GM21717 (cell line): ENCODE results near the gene CHIC2.

ENCODE experiments used
- ATAC-seq: cut with Tn5 transposase; IDR thresholded peaks from one replicate; pipeline ENCODE4 v1.9.1; 2021; ENCODE audit warnings: mild to moderate bottlenecking, moderate library complexity; ENCODE audit not compliant: unreplicated experiment

The CHIC2 gene

DNA sequence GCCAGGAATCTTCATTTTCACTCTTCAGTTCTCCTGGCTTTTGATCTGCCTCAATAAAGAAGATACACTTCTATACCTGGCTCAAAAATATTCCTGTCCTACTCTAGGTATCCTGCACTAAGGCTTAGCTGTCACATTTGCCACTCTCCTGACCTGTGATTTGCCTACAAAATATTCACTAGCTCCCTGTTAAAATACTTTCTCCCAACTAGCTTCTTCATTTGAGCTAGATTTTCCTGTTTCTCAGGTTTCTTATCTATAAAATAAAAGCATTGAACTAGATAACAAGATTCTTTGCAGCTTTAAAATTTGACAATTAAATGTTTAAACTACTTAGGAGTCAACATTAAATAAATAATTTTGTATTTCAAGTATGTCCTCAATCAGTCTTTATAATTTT lies 53.2 kb downstream of the CHIC2 start:
- no peak for ATAC-seq

- no peak for ATAC-seq
These were observed 57.6 kb downstream of the CHIC2 start for GRCh38 chr4:54006755-54007154.

DNA sequence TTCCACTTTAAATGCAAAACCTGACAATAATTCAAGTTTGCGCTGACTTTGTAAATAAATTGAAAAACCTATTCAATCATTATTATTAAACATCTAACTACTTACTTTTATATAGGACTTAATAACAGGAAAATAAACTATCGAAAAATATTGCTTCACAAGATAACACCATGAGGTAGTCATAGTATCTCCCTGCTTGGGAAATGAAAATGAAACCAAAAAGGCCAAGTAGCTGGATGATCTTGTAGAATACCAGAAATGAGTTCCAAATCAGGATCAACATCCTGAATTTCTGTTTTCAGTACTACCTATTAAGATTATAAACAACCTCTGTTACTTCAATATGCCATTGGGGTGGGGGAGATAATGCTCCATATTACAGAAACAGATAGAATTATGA lies 58.9 kb downstream of the CHIC2 start:
- no peak for ATAC-seq

GRCh38 chr4:54004463-54004862 lies 59.9 kb downstream of the CHIC2 start:
- ATAC-seq, result no peak

DNA sequence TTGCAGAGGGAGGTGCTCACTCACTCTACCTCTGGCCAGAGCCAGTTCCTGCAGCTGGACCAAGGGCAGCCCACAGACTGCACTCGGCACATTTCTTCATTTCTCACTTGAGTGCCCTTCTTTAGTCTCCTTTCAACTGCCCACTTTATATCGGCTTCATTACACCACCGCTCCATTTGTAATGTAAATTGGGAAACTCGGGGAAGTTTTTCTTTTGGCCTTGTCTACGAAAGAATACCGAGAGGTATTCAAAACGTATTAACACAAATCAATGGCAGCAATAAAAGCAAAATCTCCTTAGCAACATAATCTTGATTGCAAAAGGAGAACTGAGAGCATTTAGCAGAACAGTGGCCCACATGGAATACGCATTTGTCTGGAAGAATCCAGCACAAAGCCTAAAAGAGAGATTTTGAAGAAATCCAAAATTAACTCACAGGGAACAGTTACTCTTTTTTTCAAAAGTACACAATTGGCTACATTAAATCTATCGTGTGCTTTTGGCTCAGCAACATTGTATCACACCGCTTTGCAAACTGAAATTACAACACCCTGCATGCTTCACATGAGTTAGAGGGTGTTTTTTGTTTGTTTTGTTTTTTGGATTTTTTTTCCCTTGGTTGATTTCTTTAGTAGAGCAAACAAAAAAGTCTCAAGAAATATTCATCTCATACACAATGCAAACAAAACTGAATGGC lies 62.6 kb downstream of the CHIC2 start:
- no peak for ATAC-seq

DNA sequence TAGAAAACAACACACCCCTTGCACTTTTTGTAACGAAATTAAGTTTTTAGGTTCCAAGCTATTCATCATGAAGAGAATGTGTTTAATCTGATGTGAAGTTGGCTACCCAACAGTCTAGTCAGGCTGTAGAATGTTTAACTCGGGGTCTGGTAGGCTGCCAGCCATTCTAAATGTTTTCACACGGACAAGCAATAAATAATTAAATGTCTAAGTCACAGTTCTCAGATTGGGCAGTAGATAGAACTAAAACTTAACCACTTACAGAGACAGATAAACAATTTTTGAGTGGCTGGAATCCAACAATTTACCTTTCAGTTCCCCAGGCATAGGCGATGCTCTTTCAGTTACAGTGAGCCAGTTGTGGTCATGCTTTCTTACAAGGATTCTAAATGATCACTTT lies 66.5 kb downstream of the CHIC2 start:
- ATAC-seq, result no peak

DNA sequence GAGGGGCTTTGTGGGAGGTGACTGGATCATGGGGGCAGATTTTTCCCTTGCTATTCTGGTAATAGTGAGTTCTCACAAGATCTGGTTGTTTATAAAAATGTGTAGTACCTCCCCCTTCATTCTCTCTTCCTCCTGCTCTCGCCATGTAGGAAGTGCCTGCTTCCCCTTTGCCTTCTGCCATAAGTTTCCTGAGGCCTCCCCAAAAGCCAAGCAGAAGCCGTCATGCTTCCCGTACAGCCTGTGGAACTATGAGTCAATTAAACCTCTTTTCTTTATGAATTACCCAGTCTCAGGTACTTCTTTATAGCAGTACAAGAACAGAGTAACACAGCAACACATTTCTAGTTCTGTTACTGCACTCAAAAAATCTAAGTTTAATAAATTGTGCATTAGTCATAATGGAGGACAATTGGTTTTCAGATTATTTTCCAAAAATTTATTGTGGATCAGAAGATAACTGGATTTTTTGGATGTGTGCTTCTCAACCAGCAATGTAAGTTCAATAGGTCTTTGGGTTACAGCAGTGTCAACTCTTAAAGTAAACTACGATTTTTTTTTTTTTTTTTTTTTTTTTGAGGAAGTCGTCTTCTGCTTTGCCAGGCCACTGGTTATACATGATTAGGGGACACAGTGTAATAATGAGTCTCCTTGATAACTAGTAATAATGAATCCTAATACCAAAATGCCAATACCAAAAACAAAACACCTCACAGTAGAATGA lies 69.9 kb downstream of the CHIC2 start:
- no peak for ATAC-seq

GRCh38 chr4:53992785-53993184 lies 71.6 kb downstream of the CHIC2 start:
- no peak for ATAC-seq

- ATAC-seq, result no peak
These were observed 72.6 kb downstream of the CHIC2 start for GRCh38 chr4:53991821-53992220.

- no peak for ATAC-seq
These were observed 73.8 kb downstream of the CHIC2 start for GRCh38 chr4:53990641-53991040.

DNA sequence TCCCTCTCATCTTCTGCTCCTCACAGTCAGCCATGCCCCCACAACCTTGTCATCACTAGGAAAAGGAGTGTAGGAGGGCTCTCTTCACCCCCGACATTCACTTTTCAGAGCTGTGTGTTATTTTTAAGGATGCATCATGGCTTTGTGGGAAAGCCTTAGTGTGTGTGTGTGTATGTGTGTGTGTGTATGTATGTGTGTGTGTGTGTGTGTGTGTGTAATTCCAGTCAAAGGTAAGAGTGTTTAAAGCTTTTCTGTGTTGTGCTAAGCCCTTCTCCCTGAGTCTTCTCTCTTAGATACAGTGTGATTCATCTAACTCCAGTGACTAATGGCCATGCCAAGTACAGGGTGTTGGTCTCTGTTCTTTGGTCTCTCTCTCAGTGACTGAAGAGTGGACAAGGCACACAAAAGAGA lies 76.6 kb downstream of the CHIC2 start:
- no peak for ATAC-seq

- ATAC-seq, result no peak
These were observed 78.3 kb downstream of the CHIC2 start for GRCh38 chr4:53986062-53986461.

- ATAC-seq, result no peak
These were observed 82.8 kb downstream of the CHIC2 start for GRCh38 chr4:53981567-53981966.

GRCh38 chr4:53981066-53981465 lies 83.3 kb downstream of the CHIC2 start:
- ATAC-seq, result no peak

GRCh38 chr4:53974561-53974960 lies 89.8 kb downstream of the CHIC2 start:
- ATAC-seq, result no peak

- no peak for ATAC-seq
These were observed 96.4 kb downstream of the CHIC2 start for GRCh38 chr4:53967986-53968385.

- ATAC-seq, result no peak
These were observed 100.6 kb downstream of the CHIC2 start for GRCh38 chr4:53963781-53964180.

DNA sequence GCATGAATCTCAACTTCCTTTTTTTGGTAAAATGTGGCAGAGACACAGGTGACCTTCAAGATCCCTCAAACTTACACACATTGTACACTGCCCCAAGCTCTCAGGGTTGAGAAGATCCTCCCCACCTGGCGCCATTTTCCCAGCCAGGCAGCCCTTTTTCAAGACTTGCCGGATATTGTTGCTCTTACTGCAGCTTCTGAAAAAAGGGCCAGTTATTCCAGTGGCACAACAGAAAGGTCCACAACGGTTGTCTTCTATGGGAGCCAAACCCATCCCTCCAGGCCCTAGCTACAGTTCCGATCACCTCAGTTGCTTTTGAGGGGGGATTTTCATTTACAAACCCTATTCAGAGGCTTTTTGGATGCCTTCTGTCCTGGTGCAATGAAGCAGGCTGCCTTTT lies 101.1 kb downstream of the CHIC2 start:
- no peak for ATAC-seq

- ATAC-seq, result no peak
These were observed 101.7 kb downstream of the CHIC2 start for GRCh38 chr4:53962516-53963225.

- ATAC-seq, result no peak
These were observed 103.1 kb downstream of the CHIC2 start for GRCh38 chr4:53961351-53961750.

- ATAC-seq, result no peak
These were observed 103.6 kb downstream of the CHIC2 start for GRCh38 chr4:53960843-53961242.
